HG03175 (cell line): ENCODE results near the gene TRAPPC11.

Source experiments
- ATAC-seq: cut with Tn5 transposase; IDR thresholded peaks from one replicate; pipeline ENCODE4 v1.9.1; 2021; ENCODE audit warnings: mild to moderate bottlenecking, moderate library complexity; ENCODE audit not compliant: unreplicated experiment

The TRAPPC11 gene

DNA sequence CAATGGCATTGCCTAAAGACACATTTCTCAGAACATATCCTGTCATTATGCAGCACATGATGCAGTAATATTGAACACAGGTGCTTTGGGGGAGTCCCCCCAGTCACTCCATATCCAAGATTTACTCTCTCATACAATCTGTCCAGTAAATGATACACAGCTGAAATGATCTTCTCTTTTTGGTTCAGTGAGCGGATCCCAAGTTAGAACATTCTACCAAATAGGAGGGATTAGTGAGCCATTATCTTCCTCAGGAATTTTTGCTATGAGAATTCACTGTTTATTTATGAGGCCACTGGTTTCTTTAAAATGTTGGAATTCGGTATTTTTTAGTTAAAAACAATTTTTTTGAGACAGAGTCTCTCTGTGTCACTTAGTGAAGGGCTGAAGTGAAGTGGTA is 96.5 kb downstream of the TRAPPC11 start:
- ATAC-seq = no peak

DNA sequence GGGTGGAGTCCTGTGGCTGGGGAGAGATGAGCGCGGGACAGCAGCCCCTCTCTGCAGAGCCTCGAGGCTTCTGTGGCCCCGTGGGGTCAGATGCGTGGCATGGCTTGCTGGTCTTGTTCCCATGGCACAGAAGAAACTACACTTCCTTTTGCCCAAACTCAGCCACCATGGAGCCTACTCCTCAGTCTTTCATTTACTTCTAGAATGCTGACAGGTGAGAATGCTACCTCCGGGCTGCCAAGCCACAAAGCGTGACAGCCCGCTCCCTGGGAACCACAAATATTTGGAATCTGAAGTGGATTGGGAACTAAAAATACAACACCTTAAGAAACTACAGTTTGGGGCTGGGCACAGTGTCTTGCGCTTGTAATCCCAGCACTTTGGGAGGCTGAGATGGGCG is 98.0 kb downstream of the TRAPPC11 start:
- ATAC-seq = no peak

DNA sequence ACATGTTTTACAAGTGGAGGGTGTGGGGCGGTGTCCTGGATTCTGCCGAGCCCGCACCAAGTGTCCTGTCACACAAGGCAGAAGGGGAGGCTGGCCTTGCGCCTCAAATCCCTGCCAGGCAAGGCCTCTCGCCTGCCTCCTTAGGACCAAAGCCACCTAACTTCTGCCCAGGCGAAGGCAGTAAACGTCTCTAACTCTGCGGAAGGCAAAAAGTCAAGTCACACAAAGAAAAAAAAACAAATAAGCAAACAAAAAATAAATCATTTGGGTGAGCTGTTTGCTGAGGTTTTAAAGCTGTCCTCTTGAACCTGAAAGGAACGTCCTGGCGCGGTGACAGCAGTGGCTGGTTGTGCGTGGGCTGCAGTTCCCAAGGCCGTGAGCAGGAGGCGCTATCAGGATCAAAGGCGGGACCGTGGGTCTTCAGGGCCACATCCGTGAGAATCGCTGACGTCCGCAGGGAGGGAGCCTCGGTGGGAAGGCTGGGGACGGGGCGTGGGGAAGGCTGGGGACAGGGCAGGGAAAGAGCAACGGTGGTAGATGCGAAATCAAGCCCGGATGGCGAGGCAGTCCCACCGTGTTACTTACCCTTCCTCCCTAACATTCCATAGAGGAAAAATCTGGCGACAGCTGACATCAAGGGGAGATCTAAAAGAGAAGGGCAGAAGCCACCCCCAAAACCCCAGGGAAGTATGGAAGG is 99.1 kb downstream of the TRAPPC11 start:
- ATAC-seq = no peak

DNA sequence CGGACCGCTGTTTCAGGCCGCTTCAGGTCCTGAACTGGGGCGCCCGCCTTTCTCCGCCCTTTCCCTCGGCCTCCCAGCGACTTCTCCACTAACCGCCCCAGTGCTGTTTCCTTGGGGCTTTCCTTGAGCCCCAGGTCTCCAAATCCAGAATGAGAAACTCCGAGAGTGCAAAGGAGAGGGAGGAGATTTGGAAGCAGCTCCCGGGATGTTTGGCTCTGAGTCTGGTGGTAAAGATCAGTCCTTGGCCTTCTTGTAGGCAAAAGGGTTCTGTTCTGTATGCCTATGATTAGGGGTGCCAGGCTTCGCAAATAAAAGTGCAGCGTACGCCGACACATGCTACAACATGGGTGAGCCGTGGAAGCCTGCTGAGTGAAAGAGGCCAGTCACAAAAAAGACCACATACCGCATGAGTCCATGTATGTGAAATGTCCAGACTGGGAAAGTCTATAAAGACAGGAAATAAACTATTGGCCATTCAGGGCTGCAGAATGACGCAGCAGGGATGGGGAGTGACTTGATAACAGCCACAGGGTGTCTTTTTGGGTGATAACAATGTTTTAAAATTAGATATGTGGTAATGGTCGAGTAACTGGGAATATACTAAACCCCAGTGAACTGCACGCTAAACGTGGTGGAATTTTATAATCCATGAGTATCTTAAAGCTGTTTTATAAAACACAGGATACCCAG is 99.8 kb downstream of the TRAPPC11 start:
- ATAC-seq = no peak

DNA sequence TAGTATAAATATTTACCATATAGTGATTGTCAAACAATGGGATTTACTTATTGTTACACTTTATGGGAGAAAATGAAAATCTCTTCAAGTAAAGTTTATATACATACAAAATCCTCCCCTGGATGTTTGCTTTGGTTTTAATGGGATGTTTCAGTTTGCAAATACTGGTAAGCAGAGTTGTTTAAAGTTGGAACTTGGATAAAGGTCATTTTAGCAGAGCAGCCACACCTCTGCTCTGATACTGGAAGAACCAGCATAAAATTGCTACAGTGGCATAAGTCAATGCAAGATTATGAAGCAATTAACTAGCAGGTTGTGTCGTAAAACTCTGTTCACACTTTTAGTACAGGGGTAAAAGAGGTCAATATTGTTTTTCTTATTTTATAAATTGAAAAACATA is 101.2 kb downstream of the TRAPPC11 start:
- ATAC-seq = no peak
